SU-DHL-6 (cell line): ENCODE measurements around the gene LRP6.

Experiments used
- H2AFZ ChIP-seq: fragments of 200-600 bp; sonication (generic); 2 replicates; pipeline ENCODE4 v1.6.1; 2014; ENCODE audit warnings: low read depth, mild to moderate bottlenecking, moderate library complexity, mixed read lengths, antibody characterized with exemption, low read length; ENCODE audit not compliant: severe bottlenecking
- H3F3A ChIP-seq: fragments of 200-600 bp; shearing (Covaris generic); 2 replicates; pipeline ENCODE4 v1.6.0; 2016; ENCODE audit warnings: antibody characterized with exemption, mild to moderate bottlenecking; ENCODE audit not compliant: insufficient read depth
- H3K27ac ChIP-seq: fragments of 200-600 bp; sonication (generic); 2 replicates; pipeline ENCODE4 v1.5.1; 2016; ENCODE audit warnings: low read depth, mild to moderate bottlenecking, low read length, moderate library complexity, mixed read lengths
- H3K27me3 ChIP-seq: fragments of 200-600 bp; sonication (generic), shearing (Covaris generic); 2 replicates; pipeline ENCODE4 v1.6.0; 2014; ENCODE audit warnings: mild to moderate bottlenecking, low read length
- H3K36me3 ChIP-seq: fragments of 200-600 bp; sonication (generic); 2 replicates; pipeline ENCODE4 v1.6.1; 2014; ENCODE audit warnings: mild to moderate bottlenecking, low read length, mixed read lengths
- H3K4me2 ChIP-seq: fragments of 300-600, 200-600 bp; shearing (Covaris generic), sonication (generic); 2 replicates; pipeline ENCODE4 v1.6.0; 2014; ENCODE audit warnings: low read length, low read depth, mild to moderate bottlenecking; ENCODE audit not compliant: poor library complexity, severe bottlenecking
- H3K4me3 ChIP-seq: fragments of 200-600 bp; sonication (generic); 2 replicates; pipeline ENCODE4 v1.5.1; 2014; ENCODE audit warnings: antibody characterized with exemption, low read length, mild to moderate bottlenecking, mixed read lengths; ENCODE audit not compliant: insufficient read depth, poor library complexity, severe bottlenecking
- H3K79me2 ChIP-seq: fragments of 200-600 bp; sonication (generic); 2 replicates; pipeline ENCODE4 v1.6.1; 2014; ENCODE audit warnings: mild to moderate bottlenecking, low read length, moderate library complexity; ENCODE audit not compliant: insufficient read depth
- H3K9ac ChIP-seq: fragments of 200-600 bp; sonication (generic); 2 replicates; pipeline ENCODE4 v1.7.0; 2014; ENCODE audit warnings: mild to moderate bottlenecking, low read length
- H3K9me2 ChIP-seq: fragments of 200-600 bp; sonication (generic); replicated peaks from 2 replicates; pipeline ENCODE4 v1.6.1; 2014; ENCODE audit warnings: low read length; ENCODE audit not compliant: insufficient read depth
- H3K9me3 ChIP-seq: fragments of 200-600 bp; sonication (generic); 2 replicates; pipeline ENCODE4 v1.6.1; 2014; ENCODE audit warnings: low read length, mixed read lengths; ENCODE audit not compliant: insufficient read depth
- H4K20me1 ChIP-seq: fragments of 200-600 bp; sonication (generic); 2 replicates; pipeline ENCODE4 v1.6.1; 2014; ENCODE audit warnings: low read depth, mild to moderate bottlenecking, antibody characterized with exemption, low read length, moderate library complexity, mixed read lengths
- EZH2phosphoT487 ChIP-seq: fragments of 200-600 bp; sonication (generic), shearing (Covaris generic); conservative IDR thresholded peaks from 2 replicates; pipeline ENCODE4 v1.6.1; 2018; ENCODE audit warnings: mild to moderate bottlenecking, antibody characterized with exemption, low read length, moderate library complexity, mixed read lengths
- TF ChIP-seq, protein P1 (sequence below): fragments of 200-600 bp; sonication (generic); IDR thresholded peaks from one replicate; pipeline ENCODE4 v1.5.1; 2017; ENCODE audit warnings: antibody characterized with exemption, mild to moderate bottlenecking, low read length, moderate library complexity; ENCODE audit not compliant: insufficient read depth, poor library complexity, severe bottlenecking

The LRP6 gene

DNA sequence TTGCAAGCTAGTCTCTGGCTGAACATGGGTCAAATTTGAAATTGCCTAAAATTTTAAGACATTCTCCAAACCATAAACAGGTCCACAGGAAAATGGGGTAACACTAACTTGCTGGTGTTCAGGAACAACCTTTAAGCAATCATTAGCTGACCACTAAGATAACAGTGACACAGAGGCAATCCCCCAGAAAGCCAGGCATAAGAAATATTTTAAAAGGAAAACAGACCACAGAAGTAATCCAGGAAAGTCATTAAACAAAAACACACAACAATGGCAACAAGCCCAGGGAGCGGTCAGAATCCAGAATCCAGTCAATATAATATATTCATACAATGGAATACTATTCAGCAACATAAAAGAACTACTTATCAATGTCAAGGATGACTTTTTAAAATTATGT, 59.1 kb downstream of the LRP6 start:
- Histone ChIP-seq H3K9ac (no peak overlapping the region), H2AFZ (no peak overlapping the region), H3F3A (no peaks in the 10 kb centered on the region), H3K9me2 (no peaks in the 10 kb centered on the region), H3K9me3 (no peaks in the 10 kb centered on the region), H4K20me1 (no peaks in the 10 kb centered on the region), H3K79me2 (no peaks in the 10 kb centered on the region), H3K27me3 (no peaks in the 10 kb centered on the region), H3K4me3 (no peak overlapping the region), H3K36me3 (no peaks in the 10 kb centered on the region), H3K4me2 (no peak overlapping the region), H3K27ac (no peak overlapping the region)
- no peak for TF ChIP-seq EZH2phosphoT487
- TF ChIP-seq, protein P1, sequence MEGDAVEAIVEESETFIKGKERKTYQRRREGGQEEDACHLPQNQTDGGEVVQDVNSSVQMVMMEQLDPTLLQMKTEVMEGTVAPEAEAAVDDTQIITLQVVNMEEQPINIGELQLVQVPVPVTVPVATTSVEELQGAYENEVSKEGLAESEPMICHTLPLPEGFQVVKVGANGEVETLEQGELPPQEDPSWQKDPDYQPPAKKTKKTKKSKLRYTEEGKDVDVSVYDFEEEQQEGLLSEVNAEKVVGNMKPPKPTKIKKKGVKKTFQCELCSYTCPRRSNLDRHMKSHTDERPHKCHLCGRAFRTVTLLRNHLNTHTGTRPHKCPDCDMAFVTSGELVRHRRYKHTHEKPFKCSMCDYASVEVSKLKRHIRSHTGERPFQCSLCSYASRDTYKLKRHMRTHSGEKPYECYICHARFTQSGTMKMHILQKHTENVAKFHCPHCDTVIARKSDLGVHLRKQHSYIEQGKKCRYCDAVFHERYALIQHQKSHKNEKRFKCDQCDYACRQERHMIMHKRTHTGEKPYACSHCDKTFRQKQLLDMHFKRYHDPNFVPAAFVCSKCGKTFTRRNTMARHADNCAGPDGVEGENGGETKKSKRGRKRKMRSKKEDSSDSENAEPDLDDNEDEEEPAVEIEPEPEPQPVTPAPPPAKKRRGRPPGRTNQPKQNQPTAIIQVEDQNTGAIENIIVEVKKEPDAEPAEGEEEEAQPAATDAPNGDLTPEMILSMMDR: no peak

DNA sequence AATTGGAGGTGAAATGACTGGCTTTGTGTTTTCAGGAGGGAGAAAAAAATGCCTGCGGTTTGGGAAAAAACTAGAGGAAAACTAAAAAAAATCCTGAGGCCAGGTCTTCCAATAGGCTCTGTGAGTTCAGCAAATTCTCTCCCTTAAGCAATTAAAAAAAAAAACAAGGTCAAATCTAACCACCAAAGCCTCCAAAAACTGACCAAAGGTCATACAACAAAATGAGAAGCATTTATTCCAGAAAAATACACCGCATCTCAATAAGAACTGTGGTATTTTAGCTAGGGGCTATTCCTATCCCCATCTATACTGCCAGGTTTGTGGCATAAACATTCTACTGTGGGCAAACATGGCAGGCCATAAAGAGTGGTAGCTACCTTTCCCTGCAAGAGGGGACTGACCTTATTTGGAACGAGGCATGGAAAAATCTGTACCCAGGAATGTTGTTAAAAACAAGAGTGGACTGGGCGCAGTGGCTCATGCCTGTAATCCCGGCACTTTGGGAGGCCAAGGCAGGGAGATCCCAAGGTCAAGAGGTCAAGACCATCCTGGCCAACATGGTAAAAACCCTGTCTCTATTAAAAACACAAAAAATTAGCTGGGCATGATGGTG, 60.0 kb downstream of the LRP6 start:
- Histone ChIP-seq H3K27me3 (no peaks in the 10 kb centered on the region), H3K9ac (no peak overlapping the region), H3K79me2 (no peaks in the 10 kb centered on the region), H3K27ac (no peak overlapping the region), H3K4me3 (no peak overlapping the region), H3K4me2 (no peak overlapping the region), H2AFZ (no peak overlapping the region), H3K9me2 (no peaks in the 10 kb centered on the region), H3K36me3 (no peaks in the 10 kb centered on the region), H3K9me3 (no peaks in the 10 kb centered on the region), H4K20me1 (no peaks in the 10 kb centered on the region), H3F3A (no peaks in the 10 kb centered on the region)
- TF ChIP-seq, protein P1: no peak
- TF ChIP-seq EZH2phosphoT487: no peak

DNA sequence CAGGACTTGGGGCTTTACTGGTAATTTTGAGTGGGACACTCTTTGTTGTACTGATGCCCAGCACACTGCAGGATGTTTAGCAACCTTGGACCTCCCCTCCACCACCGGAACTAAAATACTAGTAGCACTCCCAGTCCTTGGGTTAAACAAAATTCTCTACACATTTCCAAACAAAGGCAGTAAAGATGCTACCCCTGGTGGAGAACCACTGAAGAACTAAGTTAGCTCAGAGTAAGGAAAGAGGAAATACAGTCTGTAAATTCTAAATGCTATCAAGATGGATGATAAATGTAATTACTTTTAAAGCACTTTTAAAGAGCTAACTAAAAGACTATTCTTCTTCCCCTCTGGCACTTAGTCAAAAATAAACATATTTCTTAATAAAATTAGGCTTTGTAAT, 64.1 kb downstream of the LRP6 start:
- Histone ChIP-seq H4K20me1 (no peaks in the 10 kb centered on the region), H2AFZ (no peak overlapping the region), H3K36me3 (no peaks in the 10 kb centered on the region), H3K9me3 (no peaks in the 10 kb centered on the region), H3F3A (no peaks in the 10 kb centered on the region), H3K9me2 (no peaks in the 10 kb centered on the region), H3K4me3 (no peak overlapping the region), H3K27ac (no peak overlapping the region), H3K27me3 (no peaks in the 10 kb centered on the region), H3K79me2 (no peaks in the 10 kb centered on the region), H3K4me2 (no peak overlapping the region), H3K9ac (no peak overlapping the region)
- TF ChIP-seq, protein P1: no peak
- no peak for TF ChIP-seq EZH2phosphoT487

DNA sequence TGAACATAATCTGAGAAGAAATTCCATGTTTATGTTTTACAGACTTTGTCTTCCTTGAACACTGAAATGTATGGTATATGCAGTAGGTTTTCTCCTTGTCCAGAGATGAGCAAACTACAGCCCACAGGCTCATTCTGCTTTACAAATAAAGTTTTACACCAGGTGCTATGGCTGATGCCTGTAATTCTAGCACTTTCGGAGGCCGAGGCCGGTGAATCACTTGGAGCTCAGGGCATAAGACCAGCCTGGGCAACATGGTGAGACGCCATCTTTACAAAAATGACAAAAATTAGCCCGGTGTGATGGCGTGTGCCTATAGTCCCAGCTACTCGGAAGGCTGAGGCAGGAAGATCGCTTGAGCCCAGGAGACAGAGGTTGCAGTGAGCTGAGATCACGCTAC, 64.7 kb downstream of the LRP6 start:
- no peak overlapping the region for H3K9ac ChIP-seq
- H3F3A ChIP-seq: no peaks in the 10 kb centered on the region
- no peaks in the 10 kb centered on the region for H3K9me3 ChIP-seq
- no peaks in the 10 kb centered on the region for H3K36me3 ChIP-seq
- no peaks in the 10 kb centered on the region for H3K79me2 ChIP-seq
- H2AFZ ChIP-seq: no peak overlapping the region
- H3K4me3 ChIP-seq: no peak overlapping the region
- no peaks in the 10 kb centered on the region for H3K27me3 ChIP-seq
- no peaks in the 10 kb centered on the region for H4K20me1 ChIP-seq
- no peak overlapping the region for H3K27ac ChIP-seq
- no peak overlapping the region for H3K4me2 ChIP-seq
- H3K9me2 ChIP-seq: no peaks in the 10 kb centered on the region
- TF ChIP-seq, protein P1: no peak
- no peak for TF ChIP-seq EZH2phosphoT487
